ENCODE measurements around the gene RPL18. TPM values are rescaled to one million over a fixed set of nuclear protein-coding genes. Genes with fewer than 3 reads are reported as not detected.

Gene RPL18
- total RNA-seq, 4 donors from 2014 or later, result 998 to 1,778 (median 1,670) TPM

DNA sequence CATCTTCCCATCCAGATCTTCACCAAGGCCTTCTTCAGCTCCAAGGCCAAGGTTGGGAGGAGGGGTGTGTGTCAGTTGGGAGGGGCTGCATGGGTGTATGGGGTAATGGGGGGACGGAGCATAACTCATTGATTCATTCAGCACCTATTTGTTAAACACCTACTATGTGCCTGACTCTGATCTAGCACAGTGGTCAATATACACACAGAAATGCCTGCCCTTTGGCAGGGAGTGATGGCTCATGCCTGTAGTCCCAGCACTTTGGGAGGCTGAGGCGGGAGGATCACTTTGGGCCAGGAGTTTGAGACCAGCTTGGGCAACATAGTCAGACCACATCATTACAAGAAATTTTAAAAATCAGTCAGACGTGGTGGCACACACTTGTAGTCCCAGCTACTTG, 31.6 kb downstream of the RPL18 start:
- TF ChIP-seq CTCF (IDR thresholded peaks at IDR 0.05; ENCODE audit: low read depth), result no peak

DNA sequence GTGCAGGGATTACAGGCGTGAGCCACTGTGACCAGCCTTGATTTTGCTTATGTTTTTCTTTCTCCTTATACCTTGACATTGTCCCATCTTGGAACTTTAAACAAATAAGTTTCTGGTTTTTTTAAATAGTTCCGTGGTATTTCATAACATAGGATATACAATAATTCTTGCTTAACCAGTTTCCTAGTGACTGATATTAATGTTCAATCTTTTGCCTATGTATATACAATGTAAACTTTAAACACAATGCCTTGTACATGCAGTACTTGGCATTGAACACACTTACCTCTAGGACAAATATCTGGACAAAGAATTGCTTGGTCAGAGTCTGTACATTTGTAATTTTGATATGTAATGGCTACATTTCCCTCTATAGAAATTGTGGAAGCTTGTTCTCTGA, 36.8 kb downstream of the RPL18 start:
- no peak for TF ChIP-seq CTCF (IDR thresholded peaks at IDR 0.05; ENCODE audit: low read depth)

DNA sequence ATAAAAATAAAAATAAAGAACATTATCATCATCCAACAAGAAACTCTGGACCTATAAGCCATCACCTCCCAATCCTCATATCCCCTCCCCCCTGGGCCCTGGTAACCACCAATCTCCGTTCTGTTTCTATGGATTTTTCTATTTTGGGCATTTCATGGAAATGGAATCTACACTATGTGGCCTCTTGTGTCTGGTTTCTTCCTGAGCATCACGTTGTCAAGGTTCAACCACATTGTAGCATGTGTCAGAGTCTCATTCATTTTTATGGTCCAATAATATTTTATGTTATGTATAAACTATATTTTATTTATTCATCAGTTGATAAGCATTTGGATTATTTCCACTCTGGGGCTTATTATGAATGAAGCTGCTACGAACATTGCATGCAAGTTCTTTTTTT, 40.1 kb downstream of the RPL18 start:
- no peak for TF ChIP-seq CTCF (IDR thresholded peaks at IDR 0.05; ENCODE audit: low read depth)

- TF ChIP-seq CTCF (IDR thresholded peaks at IDR 0.05; ENCODE audit: low read depth), result no peak
These were observed 42.9 kb downstream of the RPL18 start for GRCh38 chr19:48575931-48576622.

DNA sequence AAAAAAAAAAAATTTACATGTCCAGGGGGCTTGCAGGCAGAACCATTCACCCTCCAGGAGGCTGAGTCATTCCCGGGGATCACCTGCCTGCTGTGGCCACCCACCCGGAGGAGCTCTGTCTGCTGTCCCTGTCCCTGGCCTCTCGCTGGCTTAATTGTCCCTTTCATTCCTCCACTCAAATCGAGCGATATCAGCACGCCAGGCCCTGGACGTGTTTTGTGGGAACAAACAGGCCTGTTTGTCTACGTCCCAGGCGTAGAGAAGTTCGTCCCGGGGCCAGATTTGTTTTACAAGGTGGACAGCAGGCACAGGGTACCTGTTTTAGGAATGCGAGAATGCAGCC, 45.8 kb downstream of the RPL18 start:
- TF ChIP-seq CTCF (IDR thresholded peaks at IDR 0.05; ENCODE audit: low read depth), result no peak

DNA sequence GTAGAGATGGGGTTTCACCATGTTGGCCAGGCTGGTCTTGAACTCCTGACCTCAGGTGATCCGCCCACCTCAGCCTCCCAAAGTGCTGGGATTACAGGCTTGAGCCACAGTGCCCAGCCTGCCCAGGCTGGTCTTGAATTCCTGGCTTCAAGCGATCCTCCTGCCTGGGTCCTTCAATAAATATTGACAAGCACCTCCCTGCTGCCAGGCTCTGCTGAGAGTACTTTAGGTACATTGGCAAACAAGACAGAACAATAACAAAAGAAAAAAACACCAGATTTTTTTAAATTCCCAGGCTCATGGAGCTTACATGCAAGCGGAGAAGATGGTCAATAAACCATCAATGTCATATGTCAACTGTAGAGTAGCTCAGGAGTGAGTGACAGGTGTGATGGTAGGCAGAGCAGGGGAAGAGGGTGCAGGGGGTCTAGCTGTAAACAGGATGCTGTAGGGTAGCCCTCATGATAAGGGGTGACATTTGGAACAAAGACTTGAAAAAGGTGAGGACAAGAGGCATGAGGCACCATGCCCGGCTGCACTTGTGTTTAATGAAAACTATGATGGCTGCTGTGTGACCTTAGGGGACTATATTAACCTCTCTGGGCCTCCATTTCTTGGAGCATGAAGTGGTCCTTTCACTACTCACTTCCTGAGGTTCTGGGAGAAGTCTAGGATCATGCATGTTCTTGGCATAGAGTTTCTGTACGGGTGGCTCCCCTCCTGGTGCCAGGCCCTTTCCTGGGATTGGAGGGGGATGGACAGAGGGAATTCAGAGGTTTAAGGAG, 47.4 kb downstream of the RPL18 start:
- no peak for TF ChIP-seq CTCF (IDR thresholded peaks at IDR 0.05; ENCODE audit: low read depth)

DNA sequence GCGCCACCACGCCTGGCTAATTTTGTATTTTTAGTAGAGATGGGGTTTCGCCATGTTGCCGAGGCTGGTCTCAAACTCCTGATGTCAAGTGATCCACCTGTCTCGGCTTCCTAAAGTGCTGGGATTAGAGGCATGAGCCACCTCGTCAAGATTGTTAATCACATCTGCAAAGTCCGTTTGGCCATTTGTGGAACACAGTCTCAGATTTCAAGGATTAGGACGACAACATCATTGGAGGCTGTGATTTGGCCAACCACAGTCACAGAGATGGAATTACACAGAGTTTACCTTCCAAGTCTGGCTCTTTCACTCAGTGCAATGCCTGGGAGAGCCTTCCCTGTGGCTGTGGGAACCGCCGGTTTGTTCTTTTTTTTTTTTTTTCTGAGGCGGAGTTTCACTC, 49.2 kb downstream of the RPL18 start:
- no peak for TF ChIP-seq CTCF (IDR thresholded peaks at IDR 0.05; ENCODE audit: low read depth)
